Measurements from ENCODE around the gene NKX3-2. TPM values are rescaled to one million over a fixed set of nuclear protein-coding genes. Genes with fewer than 3 reads are reported as not detected.

NKX3-2 gene
- total and polyA plus RNA-seq, 2 of the 4 experiments (the other 2 are of a cell fraction), result 0.05 TPM; not detected in 1

GRCh38 chr4:13567125-13567524 lies 22.8 kb upstream of the NKX3-2 start:
- ChIA-PET CTCF (no interaction called here), POLR2A (ENCODE audit: unreplicated experiment) (no interaction called here)
- H4K20me1 ChIP-seq (ENCODE audit: insufficient read depth, low read length), result no peaks in the 10 kb centered on the region
- no peak overlapping the region for H3K27ac ChIP-seq (ENCODE audit: insufficient read depth, low read length)
- H3K9me1 ChIP-seq (ENCODE audit: insufficient read depth, low read length), result no peaks in the 10 kb centered on the region
- WGBS, 2 experiments (ENCODE audit: extremely low coverage in 2 of 2, insufficient read length in 1 of 2), result 100% methylated on average over 1 of the region's 5 CpGs; no CpG with 5 or more reads in 1 of the 2 experiments
- peaks cover 23% of the 10 kb centered on the region for H3K36me3 ChIP-seq (ENCODE audit: control insufficient read depth, insufficient read depth, low read length)
- DNase-seq, result no peak
- H3K4me2 ChIP-seq (ENCODE audit: low read depth, low read length), result no peak overlapping the region
- no peak overlapping the region for H2BK20ac ChIP-seq (ENCODE audit: low read depth, low read length)
- no peaks in the 10 kb centered on the region for H3K9me3 ChIP-seq (ENCODE audit: control insufficient read depth, insufficient read depth, low read length)
- no peak for TF ChIP-seq RAD21 (IDR thresholded peaks at IDR 0.05; ENCODE audit: low read length)
- no peak for TF ChIP-seq CTCF (conservative IDR thresholded peaks at IDR 0.05; ENCODE audit: low read depth, low read length)
- TF ChIP-seq MXI1 (IDR thresholded peaks at IDR 0.05; ENCODE audit: borderline replicate concordance, low read depth, low read length), result no peak
- no peak for TF ChIP-seq FOS (IDR thresholded peaks at IDR 0.05; ENCODE audit: low read depth, low read length)
- TF ChIP-seq CHD1 (IDR thresholded peaks at IDR 0.05; ENCODE audit: low read depth, low read length), result no peak
- TF ChIP-seq MAZ (IDR thresholded peaks at IDR 0.05; ENCODE audit: borderline replicate concordance, low read depth, low read length), result no peak
- no peak for TF ChIP-seq RCOR1 (IDR thresholded peaks at IDR 0.05; ENCODE audit: insufficient replicate concordance, low read length)
- no peak for TF ChIP-seq CEBPB (IDR thresholded peaks at IDR 0.05; ENCODE audit: low read depth, low read length)
- no peak for TF ChIP-seq USF2 (IDR thresholded peaks at IDR 0.05; ENCODE audit: low read depth, low read length)
- no peak for TF ChIP-seq SMC3 (IDR thresholded peaks at IDR 0.05; ENCODE audit: low read depth, low read length)
- no peak for TF ChIP-seq ELK1 (IDR thresholded peaks at IDR 0.05; ENCODE audit: borderline replicate concordance, low read depth, low read length)
- no peak for TF ChIP-seq BHLHE40 (IDR thresholded peaks at IDR 0.05; ENCODE audit: low read depth, low read length)
- TF ChIP-seq POLR2A (IDR thresholded peaks at IDR 0.05; ENCODE audit: low read depth, low read length), result no peak
- no peak for TF ChIP-seq MAFK (IDR thresholded peaks at IDR 0.05; ENCODE audit: low read depth, low read length)
- no peak for TF ChIP-seq RFX5 (IDR thresholded peaks at IDR 0.05; ENCODE audit: low read depth, low read length)
- TF ChIP-seq NFE2L2 (IDR thresholded peaks at IDR 0.05; ENCODE audit: low read depth, low read length), result no peak
- no peak overlapping the region for H3K23ac ChIP-seq (ENCODE audit: low read depth, low read length)
- no peak overlapping the region for H4K5ac ChIP-seq (ENCODE audit: low read depth, low read length)
- H3K9ac ChIP-seq (ENCODE audit: low read depth, low read length), result no peak overlapping the region
- dilution Hi-C loops (cut with HindIII; ENCODE audit: low sequenced_read_pairs, unreplicated experiment) (no loop called here), intact Hi-C loops (cut with micrococcal nuclease) (no loop called here), in situ Hi-C loops (cut with MboI; ENCODE audit: low sequenced_read_pairs) (no loop called here)
- BruUV-seq (replicated peaks), result no TSS peak
- no peak overlapping the region for H3K14ac ChIP-seq (replicated peaks; ENCODE audit: low read depth, low read length)
- no peak overlapping the region for H3K4ac ChIP-seq (ENCODE audit: low read depth, low read length)
- H3K56ac ChIP-seq (ENCODE audit: extremely low read depth, insufficient read depth, low read length), result no peak overlapping the region
- no peak overlapping the region for H3K4me3 ChIP-seq (ENCODE audit: insufficient read depth, low read depth, low read length)
- no peaks in the 10 kb centered on the region for H3K4me1 ChIP-seq (ENCODE audit: control insufficient read depth, insufficient read depth, low read length)
- peak overlapping the region; percentile 44 for H2AK9ac ChIP-seq (replicated peaks; ENCODE audit: low read depth, low read length, poor library complexity)
- H2AFZ ChIP-seq (replicated peaks; ENCODE audit: low read length, poor library complexity), result no peak overlapping the region
- no peak for ATAC-seq (ENCODE audit: low read depth)
- H3K18ac ChIP-seq (ENCODE audit: low read depth, low read length), result no peak overlapping the region
- no peak overlapping the region for H2BK120ac ChIP-seq (ENCODE audit: low read depth, low read length)
- no peak overlapping the region for H2AK5ac ChIP-seq (ENCODE audit: low read depth, low read length)
- no peak overlapping the region for H2BK15ac ChIP-seq (ENCODE audit: low read depth, low read length)
- no peak overlapping the region for H2BK5ac ChIP-seq (ENCODE audit: low read depth, low read length, poor library complexity, severe bottlenecking)
- no peak overlapping the region for H4K8ac ChIP-seq (ENCODE audit: low read depth in 2 of 2, low read length in 2 of 2)
- no peaks in the 10 kb centered on the region for H3K79me1 ChIP-seq (ENCODE audit: low read depth in 1 of 2, low read length in 2 of 2)
- H3K27me3 ChIP-seq (ENCODE audit: control insufficient read depth, insufficient read depth, low read length), result no peaks in the 10 kb centered on the region
- H4K91ac ChIP-seq (ENCODE audit: insufficient read depth, low read depth, low read length), result no peak overlapping the region
